SIG-M5 treated with dmso at 0.1 percent for 504 hours (cell line): ENCODE measurements around the gene MYO16.
A peak's percentile ranks its signal among the peaks of the same experiment; 100 is the strongest.

ENCODE experiments used
- DNase-seq: peaks from one replicate; lab custom pipeline; 2025; ENCODE audit not compliant: unreplicated experiment; lab: John Stamatoyannopoulos, UW

MYO16 gene

DNA sequence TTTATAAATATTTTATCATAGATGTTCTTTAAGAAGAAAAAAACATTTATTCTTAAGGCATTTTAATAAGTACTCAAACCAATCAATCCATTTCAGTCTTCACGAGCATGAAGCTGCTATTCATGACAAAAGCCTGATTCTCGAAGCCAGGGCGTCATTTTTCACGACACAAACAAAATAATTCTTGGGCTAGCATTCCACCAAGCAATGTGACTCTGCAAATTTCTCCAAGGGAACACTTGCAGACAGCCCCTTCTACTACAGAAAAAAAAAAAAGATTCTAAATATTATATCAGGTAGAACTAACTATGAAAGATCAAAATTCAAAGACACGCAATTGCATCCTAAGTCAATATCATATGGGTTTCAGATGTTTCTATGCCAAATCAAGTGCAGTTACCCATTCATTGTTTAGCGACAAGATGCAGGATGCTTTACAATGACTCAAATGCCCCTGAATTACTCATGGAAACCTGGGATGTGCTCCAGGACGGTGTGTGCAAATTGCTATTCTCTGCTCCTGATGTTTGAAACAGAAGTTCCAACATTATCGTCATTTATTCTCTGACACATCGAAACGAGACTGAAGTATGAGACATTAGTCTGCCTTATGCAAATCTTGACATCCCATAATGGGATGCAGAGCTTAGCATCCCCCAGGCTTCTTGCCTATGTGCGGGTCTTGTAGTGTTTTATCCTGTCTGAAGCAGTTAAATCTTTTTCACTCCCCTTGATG is 517.7 kb downstream of the MYO16 start:
- DNase-seq: no peak

DNA sequence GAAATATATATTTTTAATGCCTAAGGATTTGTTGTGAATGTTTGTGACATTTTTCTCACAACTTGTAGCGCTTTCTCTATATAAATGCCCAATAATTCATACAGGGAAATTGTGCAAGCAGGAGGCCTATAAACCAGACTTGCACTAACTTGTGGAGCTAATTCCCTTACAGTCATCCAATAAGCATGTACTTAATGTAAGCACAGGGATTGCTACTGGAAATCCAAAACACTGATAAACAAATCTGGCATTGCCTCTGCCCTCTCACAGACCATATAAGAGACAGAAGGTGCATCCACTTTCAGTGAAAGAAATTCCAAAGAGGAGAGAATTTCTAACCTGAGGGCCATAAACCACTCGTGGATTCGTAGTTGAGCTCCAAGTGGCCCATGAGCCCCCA is 518.8 kb downstream of the MYO16 start:
- no peak for DNase-seq

DNA sequence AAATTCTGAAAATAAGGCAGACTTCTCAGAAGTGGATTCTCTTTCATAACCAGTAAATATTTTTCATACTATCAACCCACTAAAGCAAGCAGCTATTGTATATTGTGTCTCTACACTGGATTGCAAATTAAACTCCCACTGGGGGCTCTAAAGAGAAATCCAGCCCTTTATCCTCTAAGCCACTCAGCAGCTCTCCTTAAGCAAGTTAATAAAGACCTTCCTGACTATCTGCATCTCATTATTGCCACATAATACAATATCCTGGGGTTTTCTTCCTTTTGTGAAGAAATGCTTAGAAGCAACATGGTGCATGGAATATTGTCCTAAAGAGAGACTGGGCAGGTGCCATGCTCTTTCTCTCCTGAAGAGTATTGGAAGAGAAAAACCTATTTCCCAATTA is 521.3 kb downstream of the MYO16 start:
- no peak for DNase-seq

DNA sequence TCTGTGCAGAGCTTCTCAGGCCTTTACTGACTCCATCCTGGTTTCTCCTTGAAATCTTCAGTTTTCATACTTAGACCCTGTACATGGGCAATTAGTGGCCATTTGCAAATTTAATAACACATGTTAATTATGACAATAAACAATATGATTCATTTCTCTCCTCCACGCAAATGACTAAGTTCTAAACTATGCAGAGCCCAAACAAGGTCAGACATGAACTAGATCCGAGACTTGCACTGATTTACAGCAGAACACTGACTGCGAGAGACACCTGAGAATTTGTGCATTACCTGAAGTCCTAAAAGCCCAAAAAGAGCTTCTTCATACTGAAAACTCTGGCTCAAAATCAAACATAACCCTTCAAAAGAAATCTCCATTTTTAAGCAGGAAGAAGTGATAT is 521.8 kb downstream of the MYO16 start:
- no peak for DNase-seq

DNA sequence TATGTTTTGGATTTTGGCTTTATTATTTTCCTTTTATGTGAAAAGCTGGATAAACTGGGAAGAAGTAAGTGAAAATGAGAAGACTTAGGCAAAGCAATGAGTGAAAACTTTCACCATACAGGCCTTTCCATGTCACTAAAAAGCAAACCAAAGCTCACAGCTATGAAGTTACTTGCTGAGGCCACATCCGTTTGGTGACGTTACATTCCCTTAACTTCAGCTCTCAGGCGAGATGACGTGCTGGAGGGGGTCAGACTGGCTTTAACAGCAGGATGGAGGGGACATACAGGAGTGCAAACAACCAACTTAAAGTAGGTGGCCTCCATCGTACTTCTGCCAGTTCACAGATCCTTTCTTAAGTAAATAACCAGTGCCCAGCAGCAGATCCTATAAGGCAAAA is 522.3 kb downstream of the MYO16 start:
- DNase-seq: no peak

DNA sequence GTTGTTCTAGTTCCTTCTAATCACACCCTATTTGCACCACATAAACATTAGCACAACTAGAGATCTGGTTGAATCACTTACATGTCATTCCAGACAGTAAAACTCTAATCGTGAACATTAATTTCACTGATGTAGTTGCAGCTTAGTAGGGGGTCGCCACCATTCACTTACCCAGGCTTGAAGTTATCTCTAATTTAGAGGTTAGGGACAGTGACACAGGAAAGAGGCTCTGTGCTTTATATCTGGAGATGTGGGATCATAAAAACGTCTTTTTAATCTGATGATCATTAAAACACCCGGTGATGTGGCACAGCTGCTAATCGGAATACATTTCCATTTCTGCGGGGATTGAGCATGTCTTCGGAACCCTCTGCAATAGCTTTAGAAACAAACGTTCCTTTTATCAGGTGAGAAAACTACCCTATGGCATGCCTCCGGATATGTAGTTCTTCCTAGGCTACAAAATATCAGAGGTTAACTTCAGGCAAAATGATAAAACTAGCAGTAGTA is 523.0 kb downstream of the MYO16 start:
- DNase-seq: no peak

DNA sequence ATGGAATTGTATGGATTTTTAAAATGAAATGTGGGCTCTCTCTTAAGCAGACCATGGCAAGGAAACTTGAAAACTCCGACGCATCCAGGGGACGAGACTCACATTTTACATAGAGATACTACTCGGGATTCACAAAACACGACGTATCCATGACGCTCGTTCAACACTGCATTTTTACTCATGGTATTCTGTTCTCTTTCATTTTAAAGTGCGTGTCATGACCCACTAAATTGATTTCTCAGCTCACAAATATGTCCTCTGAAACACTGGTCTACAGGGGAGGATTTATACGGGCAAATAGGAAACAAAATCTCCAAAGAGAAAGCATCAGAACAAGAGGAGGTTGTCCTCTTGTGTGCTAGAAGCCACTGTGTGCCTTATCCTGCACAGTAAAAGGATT is 523.5 kb downstream of the MYO16 start:
- no peak for DNase-seq

DNA sequence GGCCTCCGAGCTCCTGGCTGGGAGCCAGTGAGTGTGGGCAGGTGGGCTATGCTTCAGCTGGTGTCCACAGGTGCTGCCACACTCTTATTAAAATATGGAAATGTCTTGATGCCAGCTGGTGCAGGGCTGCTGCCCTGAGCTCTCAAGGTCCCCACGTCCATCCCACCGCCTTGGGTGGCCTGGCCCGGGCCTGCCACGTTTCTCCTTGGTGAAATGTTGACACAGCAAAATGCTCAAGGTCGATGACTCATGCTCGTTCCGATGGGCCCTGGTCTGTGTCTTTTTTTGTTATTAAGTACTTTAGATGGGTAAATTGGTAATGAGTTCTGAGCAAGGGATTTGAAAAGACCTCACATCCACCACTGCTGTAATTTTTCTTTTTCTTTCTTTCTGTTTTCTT is 524.7 kb downstream of the MYO16 start:
- DNase-seq: no peak

DNA sequence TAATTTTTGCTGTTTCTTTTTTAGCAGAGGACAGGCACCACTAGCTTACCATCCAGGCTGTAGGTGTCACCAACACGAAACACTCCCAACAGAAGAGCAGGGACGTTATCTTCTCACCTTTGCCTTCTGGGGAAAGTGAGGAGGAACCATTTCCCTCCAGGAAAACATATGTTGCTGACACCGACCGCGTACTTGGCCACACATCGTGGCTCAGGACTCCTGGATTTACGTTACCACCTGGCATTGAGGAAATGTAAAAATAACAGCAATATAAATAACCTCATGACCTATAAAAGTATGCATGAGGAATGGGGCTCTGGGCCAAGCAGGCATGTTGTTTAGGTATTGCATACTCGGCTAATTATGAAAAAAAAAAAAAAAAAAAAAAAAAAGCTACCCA is 525.1 kb downstream of the MYO16 start:
- DNase-seq: no peak

DNA sequence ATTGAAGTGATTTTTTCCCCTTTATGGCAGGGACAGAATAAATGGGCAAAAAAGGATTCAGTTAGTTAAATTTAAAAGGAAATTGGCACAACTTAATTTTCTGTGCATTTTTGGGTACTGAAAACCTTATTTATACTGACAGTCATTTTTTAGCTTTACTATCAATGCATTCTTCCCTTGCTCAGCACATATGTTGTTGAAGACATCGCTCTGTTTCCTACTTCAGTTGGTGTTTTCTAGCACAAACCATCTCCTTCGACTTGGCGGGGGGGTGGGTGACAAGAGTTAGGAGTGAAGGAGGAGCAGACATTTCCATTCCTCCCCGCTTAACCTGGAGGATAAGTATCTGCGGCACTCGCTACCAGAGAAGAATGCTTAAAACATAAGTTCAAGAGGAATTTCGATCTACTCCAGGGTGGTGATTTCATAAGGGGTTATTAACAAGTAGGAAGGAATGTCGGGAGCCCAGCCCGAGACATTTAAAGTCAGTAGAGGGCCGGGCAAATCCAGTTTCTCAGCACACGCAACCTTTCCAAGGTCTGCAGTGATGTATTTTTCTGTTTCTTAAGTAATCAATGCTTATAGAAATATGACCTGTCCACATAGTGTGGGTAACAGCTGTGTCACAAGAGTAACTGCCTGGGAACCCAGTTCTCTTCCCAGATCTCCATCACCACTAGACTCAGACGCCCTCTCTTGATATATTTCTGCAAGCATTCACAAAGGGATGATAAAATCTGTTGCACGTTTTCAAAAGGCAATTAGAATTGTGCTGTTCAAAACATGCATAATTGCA is 525.8 kb downstream of the MYO16 start:
- no peak for DNase-seq

DNA sequence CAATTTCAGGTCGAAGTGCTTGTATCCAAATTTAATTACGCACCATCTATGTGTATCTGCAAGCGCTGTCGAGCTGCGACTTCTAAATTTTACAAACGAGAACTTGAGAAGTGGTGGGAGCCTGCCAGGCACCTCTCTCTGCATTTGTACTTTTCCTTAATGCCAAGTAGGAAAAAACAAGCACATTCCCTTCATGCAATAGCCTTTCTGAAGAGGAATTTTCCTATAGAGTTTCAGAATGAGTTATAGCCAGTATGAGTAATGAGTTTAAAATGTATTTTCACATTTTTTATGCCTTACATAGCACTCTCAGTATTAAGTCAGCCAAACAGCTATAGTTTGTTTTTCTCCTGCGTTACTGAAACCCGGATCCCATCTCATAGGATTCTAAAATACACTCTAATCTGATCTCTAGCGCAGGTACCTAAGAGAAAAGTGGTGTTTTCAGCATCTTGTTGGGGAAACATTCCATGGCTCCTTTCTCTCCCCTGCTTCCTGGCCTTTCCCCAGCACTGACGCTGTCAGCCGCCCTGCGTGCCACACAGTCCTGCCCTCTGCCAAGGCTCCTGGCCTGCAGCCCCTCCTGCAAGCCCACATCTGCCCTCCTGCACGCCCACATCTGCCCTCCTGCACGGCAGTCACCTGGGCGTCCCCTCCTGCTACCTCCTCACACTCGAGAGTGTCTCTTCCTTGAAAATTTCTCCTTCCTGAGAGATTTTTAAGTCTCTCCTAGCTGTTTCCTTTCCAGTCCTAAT is 526.9 kb downstream of the MYO16 start:
- DNase-seq: no peak

DNA sequence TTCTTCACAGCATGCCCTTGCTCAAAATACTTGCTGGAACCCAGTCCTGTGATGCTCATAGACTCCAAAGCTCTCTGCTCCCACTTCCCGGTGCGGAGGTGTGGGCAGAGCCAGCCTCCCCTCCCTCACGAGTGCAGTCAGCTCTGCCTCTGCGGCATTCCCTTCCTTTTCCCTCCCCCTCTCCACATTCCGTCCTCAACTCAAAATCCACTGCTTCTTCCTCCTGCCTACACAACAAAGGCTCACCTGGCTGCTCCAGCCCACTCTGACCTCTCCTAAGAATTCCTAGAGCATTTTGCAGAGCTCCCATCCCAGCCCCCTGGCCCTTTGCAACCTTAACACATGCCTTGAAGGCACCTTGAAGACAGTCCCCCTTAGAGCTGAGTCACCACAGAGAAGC is 527.9 kb downstream of the MYO16 start:
- DNase-seq: no peak

DNA sequence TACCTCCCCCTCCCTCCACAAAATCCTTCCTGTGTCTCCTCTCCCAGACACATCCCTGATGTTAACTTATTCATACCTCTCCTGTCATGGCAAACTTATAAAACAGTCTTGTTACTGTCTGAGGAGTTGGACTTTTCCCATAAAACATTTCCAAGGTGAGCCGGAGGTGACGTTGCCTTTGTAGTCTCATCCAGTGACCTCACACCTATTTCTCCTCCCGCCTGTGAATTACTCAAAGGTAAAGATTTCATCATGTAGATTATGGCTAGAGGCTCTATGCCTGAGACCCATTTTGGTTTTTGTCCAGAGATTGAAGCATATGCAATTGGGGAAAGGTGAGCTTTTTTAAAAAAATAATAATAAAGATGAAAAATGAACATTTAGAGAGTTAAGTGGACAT is 529.0 kb downstream of the MYO16 start:
- no peak for DNase-seq

DNA sequence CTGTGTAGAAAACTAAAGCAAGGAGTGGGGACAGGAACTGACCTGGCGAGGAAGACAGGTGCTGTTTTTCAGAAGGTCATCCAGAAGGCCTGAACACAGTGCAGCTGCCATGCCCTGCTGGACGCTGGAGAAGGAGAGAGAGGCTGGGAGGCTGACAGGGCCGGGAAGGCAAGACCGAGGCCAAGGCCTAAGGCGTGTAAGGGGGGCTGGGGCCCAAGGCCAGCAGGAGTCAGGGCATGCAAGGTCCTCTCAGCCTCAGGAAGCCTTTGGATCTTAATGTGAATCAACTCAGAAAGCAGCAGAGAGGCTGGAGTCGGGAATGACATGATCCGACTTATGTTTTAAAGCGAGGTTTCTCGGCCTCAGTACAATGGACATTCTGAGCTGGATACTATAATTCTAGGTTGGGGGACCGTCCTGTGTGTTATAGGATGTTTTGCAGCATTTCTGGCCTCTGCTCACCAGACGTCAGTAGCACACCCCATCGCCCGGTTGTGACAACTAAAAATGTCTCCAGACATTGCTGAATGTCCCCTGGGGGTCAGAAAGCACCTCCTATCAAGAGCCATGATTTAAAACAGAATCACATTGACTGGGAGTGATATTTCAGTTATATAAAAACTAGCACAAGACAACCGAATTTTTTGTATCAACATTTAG is 530.4 kb downstream of the MYO16 start:
- DNase-seq: no peak

DNA sequence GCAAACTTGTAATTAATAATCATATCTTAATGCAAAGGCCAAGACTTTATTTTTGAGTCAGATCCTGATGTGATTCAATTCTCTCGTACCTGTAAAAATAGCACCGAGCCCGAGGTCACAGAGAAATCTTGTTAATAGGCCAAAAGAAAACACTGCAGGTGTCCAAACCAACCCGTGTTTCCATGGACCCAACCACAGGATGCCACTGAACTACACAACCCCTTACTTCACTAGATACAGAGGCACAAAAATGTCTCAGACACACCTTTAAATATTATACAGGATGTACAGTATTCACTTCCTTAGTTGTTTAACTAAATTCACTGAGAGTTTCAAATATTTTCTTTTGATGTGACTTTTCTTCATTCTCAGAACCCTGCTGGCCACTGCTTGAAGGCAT is 530.9 kb downstream of the MYO16 start:
- DNase-seq: no peak

DNA sequence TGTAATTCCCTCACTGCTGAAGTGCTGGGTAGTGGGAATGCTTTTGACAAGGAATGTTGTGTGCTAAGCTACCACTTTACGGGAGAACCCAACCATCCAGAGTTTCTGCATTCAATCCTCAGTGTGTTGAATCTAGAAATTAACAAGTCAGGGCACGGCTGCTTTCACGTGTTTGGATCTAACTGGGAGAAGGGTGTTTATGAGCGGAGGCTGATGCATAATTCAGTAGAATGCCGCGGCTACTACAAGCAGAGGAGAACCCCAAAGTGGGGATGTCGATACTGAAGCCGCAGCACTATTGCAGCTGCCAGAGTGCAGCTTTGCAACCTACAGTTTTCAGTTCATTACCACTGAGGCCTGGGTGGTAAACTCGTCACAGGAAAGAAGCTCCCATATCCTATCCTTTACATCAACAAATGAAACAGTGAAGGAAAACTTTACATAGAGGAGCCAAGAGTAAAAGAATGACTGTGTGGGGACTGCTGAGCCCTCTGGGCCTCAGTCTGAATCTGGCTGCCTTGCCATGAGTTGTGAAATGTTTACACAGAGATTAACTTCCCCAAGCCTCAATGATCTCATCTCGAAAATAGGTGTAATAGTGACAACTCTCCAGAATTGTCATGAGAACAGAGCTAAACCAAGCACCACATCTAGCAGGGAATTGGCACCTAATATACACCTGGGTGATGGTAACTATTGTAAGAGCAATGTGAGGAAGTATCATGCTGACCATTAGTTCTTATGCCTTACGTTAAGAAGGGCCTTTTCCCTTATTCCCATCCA is 531.7 kb downstream of the MYO16 start:
- peak; percentile 7 for DNase-seq

DNA sequence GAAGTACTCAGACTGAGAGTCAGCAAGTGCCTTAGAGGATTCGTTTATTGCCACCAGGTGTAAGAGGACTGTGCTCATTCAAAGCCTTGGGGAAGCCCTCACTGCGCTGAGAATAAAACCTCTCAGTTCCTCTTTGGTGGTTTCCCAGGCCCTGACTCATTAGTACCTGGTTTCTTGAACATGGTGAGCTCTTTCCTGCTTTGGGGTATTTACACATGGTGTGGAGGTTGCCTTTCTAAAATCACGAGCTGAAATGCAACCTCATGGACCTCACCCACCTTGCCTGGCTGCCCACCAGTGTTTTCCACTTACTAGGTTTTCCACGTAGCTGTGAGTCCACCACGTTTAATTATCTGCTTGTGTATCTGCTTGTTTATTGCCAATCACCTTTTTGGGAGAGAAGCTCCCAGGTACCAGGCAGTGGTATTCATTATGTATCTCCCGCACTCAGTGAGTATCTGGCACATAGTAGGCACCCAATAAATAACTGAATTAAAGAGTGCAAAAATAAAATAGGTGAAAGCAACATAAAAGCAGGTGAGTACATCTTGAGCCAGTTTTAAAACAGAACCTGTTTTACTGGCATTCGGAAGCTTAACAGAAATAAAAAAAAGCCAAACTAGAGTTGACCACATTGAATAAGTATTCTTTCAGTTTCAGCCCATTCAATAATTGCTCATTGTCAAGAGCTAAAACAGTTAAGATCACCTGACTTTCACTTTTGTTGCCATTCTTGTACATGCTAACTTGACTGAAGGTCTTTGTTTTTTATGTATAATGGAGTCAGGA is 533.0 kb downstream of the MYO16 start:
- DNase-seq: peak; percentile 97

DNA sequence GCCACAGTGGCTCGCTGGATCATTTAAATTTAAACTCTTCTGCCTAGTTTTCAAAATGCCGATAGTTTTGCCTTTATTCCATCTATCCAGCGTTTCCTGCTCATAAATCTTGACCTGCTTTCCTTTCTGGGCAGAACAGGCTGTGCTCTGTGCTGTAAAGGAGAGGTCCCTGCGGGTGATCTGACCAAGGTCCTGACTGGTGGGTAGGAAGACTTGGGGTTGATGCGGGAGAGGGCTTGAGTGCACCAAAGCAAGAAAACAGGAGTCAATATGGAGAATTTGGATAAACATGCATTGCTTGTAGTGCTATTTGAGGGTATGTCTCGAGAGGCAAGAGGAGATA is 533.6 kb downstream of the MYO16 start:
- DNase-seq: no peak

DNA sequence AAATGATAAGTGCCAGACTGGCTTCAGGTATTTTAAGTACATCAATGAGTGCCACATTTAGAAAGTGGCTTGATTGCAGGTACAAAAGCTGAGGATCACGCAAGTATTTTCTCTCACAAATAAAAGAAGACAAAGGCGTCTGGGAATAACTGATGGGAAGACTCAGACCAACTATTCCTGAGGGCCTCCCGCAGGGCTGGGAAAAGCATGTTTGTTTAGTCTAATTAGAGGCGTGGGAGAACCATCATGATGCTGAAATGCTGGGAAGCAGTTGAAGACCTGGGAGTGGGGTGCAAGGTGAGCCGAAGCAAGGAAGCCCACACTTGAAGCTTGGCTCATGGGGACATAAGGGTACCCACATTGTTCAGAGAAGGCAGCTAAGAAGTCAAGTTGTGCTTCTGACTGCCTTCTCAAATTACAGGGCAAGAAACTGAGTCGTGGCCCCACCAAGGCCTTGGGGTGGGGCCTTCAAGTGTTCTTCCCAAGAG is 536.0 kb downstream of the MYO16 start:
- DNase-seq: no peak

DNA sequence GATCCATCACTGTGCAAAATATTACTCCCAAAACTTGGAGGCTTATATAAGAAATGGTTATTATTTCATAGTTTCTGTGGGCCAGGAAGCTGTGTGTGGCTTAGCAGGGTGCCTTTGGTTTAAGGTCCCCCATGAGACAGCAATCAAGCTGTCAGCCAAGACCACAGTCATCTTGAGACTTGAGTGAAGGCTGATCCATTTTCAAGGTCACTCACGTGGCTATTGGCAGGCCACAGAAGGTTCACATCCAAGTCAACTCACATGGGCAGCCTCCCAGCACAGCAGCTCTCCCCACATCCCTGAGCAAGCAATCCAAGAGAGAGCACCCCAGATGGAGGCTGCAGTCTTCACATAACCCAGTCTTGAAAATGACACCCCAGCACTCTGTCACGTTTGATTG is 537.4 kb downstream of the MYO16 start:
- DNase-seq: no peak
